ENCODE data around the gene DNM1L. TPM values are rescaled to one million over a fixed set of nuclear protein-coding genes. Genes with fewer than 3 reads are reported as not detected.

DNM1L gene
- total RNA-seq, 2 experiments from 2014 or later: 67.1 to 68.5 TPM

- POLR2A ChIA-PET: no interaction called here
Observed at GRCh38 chr12:32734952-32735351, 55.9 kb downstream of the DNM1L start.

GRCh38 chr12:32736445-32736844 is 57.3 kb downstream of the DNM1L start:
- Mint-ChIP-seq H3K27me3 (no peaks in the 10 kb centered on the region), H3K36me3 (ENCODE audit: low read depth) (peaks cover 37% of the 10 kb centered on the region), H3K9me3 (ENCODE audit: low read depth) (no peaks in the 10 kb centered on the region), H3K27ac (peak overlapping the region; percentile 67), H3K4me1 (peaks cover 8% of the 10 kb centered on the region), H3K4me3 (no peak overlapping the region)
- ChIA-PET CTCF (interaction anchor here (1.6 kb wide), 1 partner anchor 14 kb away, joined by 4 read pairs; no protein-coding TSS in a partner anchor), POLR2A (no interaction called here)
- intact Hi-C loops (cut with DNase I, micrococcal nuclease): no loop called here
- DNase-seq (no peak), ATAC-seq (no peak)

More at GRCh38 chr12:32734952-32735351, 55.9 kb downstream of the DNM1L start:
- intact Hi-C loops (cut with DNase I, micrococcal nuclease): no loop called here
- H3K4me1 Mint-ChIP-seq: peaks cover 8% of the 10 kb centered on the region
- no peaks in the 10 kb centered on the region for H3K27me3 Mint-ChIP-seq
- ATAC-seq (no peak), DNase-seq (no peak)
- no peak overlapping the region for H3K4me3 Mint-ChIP-seq
- CTCF ChIA-PET: interaction anchor here (0.7 kb wide), 1 partner anchor 278 kb away, joined by 3 read pairs; no protein-coding TSS in a partner anchor
- no peaks in the 10 kb centered on the region for H3K9me3 Mint-ChIP-seq (ENCODE audit: low read depth)
- H3K36me3 Mint-ChIP-seq (ENCODE audit: low read depth): peaks cover 34% of the 10 kb centered on the region
- no peak overlapping the region for H3K27ac Mint-ChIP-seq

- peaks cover 36% of the 10 kb centered on the region for H3K36me3 Mint-ChIP-seq (ENCODE audit: low read depth)
- H3K27me3 Mint-ChIP-seq: no peaks in the 10 kb centered on the region
- intact Hi-C loops (cut with DNase I, micrococcal nuclease): no loop called here
- H3K27ac Mint-ChIP-seq: no peak overlapping the region
- ChIA-PET CTCF (interaction anchor here (0.6 to 1.6 kb wide), 4 partner anchors 12 to 1283 kb away, joined by 3 to 4 read pairs (median 3); no protein-coding TSS in a partner anchor), POLR2A (interaction anchor here (0.5 kb wide), 1 partner anchor 19 kb away, joined by 4 read pairs; no protein-coding TSS in a partner anchor)
- H3K9me3 Mint-ChIP-seq (ENCODE audit: low read depth): no peaks in the 10 kb centered on the region
- ATAC-seq: no peak
- H3K4me3 Mint-ChIP-seq: no peak overlapping the region
- peaks cover 8% of the 10 kb centered on the region for H3K4me1 Mint-ChIP-seq
- no peak for DNase-seq
Observed at GRCh38 chr12:32737715-32738114, 58.6 kb downstream of the DNM1L start.

DNA sequence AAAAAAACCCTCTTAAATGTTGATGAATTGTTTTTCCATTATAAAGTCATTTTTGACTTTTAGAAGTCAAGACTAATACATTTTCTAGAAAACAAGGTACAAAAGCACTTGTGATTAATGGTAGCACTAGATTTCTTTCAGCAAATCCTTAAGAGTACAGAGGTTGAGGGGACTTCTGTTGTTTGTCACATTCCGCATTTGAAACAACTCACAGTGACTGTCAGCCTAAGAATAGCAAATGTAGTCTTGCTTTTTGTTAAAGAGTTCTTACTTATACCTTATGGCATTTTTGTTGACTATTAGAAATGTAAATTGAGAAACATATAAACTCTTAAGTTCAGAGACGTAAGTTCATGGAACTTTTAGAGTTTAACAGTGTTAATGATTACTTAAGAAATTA is 60.2 kb downstream of the DNM1L start:
- no peak overlapping the region for H3K4me3 Mint-ChIP-seq
- ChIA-PET CTCF (no interaction called here), POLR2A (no interaction called here)
- intact Hi-C loops (cut with DNase I, micrococcal nuclease): no loop called here
- ATAC-seq (no peak), DNase-seq (no peak)
- no peak overlapping the region for H3K27ac Mint-ChIP-seq
- peaks cover 13% of the 10 kb centered on the region for H3K4me1 Mint-ChIP-seq
- no peaks in the 10 kb centered on the region for H3K27me3 Mint-ChIP-seq
- H3K9me3 Mint-ChIP-seq (ENCODE audit: low read depth): no peaks in the 10 kb centered on the region
- peaks cover 40% of the 10 kb centered on the region for H3K36me3 Mint-ChIP-seq (ENCODE audit: low read depth)

GRCh38 chr12:32742133-32742532 is 63.0 kb downstream of the DNM1L start:
- intact Hi-C loops (cut with DNase I, micrococcal nuclease): loop anchor here in 1 of 2 experiments (5.0 kb wide), 1 partner anchor 60 kb away; no protein-coding TSS in a partner anchor
- peaks cover 46% of the 10 kb centered on the region for H3K36me3 Mint-ChIP-seq (ENCODE audit: low read depth)
- no peak overlapping the region for H3K27ac Mint-ChIP-seq
- peaks cover 18% of the 10 kb centered on the region for H3K4me1 Mint-ChIP-seq
- no peaks in the 10 kb centered on the region for H3K9me3 Mint-ChIP-seq (ENCODE audit: low read depth)
- DNase-seq: no peak
- ATAC-seq: no peak
- no peak overlapping the region for H3K4me3 Mint-ChIP-seq
- POLR2A ChIA-PET: no interaction called here
- H3K27me3 Mint-ChIP-seq: no peaks in the 10 kb centered on the region
- CTCF ChIA-PET: interaction anchor here (0.6 to 3.0 kb wide), 2 partner anchors 13 to 679 kb away, joined by 3 to 12 read pairs; partner anchors contain the start of gene YARS2

- ChIA-PET POLR2A (interaction anchor here (0.6 kb wide), 1 partner anchor 12 kb away, joined by 3 read pairs; the partner anchor contains the start of gene YARS2), CTCF (interaction anchor here (3.0 to 3.1 kb wide), 2 partner anchors 12 kb away, joined by 12 to 15 read pairs; partner anchors contain the start of gene YARS2)
- Mint-ChIP-seq H3K36me3 (ENCODE audit: low read depth) (peaks cover 47% of the 10 kb centered on the region), H3K4me3 (no peak overlapping the region), H3K9me3 (ENCODE audit: low read depth) (no peaks in the 10 kb centered on the region), H3K4me1 (peaks cover 16% of the 10 kb centered on the region), H3K27ac (no peak overlapping the region), H3K27me3 (no peaks in the 10 kb centered on the region)
- intact Hi-C loops (cut with DNase I, micrococcal nuclease): loop anchor here in 1 of 2 experiments (5.0 kb wide), 1 partner anchor 61 kb away; no protein-coding TSS in a partner anchor
- DNase-seq: no peak
- ATAC-seq: peak; percentile 47
Observed at GRCh38 chr12:32743264-32743663, 64.2 kb downstream of the DNM1L start.

DNA sequence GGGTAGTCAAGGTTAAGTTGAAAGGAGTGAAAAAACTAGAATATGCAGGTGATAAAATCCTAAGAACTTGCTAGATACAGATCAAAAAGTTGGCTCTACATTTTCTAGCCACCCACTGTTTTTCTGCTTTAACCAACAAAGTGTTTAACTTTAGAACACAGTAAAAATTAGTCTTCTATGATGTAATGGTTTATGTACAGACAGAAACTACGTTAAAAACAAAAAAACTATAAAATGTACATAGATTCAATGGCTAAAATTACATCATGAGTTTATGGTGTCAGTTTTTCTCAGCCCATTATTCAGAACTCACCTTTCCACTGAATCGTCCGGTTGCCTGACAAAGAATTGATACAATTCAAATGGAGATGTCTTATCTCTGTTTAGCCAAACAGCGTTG is 74.5 kb downstream of the DNM1L start:
- Mint-ChIP-seq H3K36me3 (ENCODE audit: low read depth) (peaks cover 29% of the 10 kb centered on the region), H3K27ac (peak overlapping the region; percentile 95)
- no peak for ATAC-seq

GRCh38 chr12:32754111-32754510 is 75.0 kb downstream of the DNM1L start:
- Mint-ChIP-seq H3K9me3 (ENCODE audit: low read depth) (no peaks in the 10 kb centered on the region), H3K27ac (peak overlapping the region; percentile 95), H3K27me3 (no peaks in the 10 kb centered on the region), H3K36me3 (ENCODE audit: low read depth) (peaks cover 26% of the 10 kb centered on the region), H3K4me3 (peak overlapping the region; percentile 88), H3K4me1 (peaks cover 20% of the 10 kb centered on the region)
- ChIA-PET POLR2A (interaction anchor here (0.6 to 0.7 kb wide), 2 partner anchors 9 to 952 kb away, joined by 3 to 6 read pairs; no protein-coding TSS in a partner anchor), CTCF (interaction anchor here (1.1 to 3.9 kb wide), 4 partner anchors 12 to 1267 kb away, joined by 3 to 56 read pairs (median 16); partner anchors contain the start of gene ALG10)
- intact Hi-C loops (cut with DNase I, micrococcal nuclease): loop anchor here (5.0 to 10.0 kb wide), 2 partner anchors 1009 to 1097 kb away; partner anchors contain the start of gene ETFBKMT (in 1 of the 2)
- ATAC-seq: no peak
- no peak for DNase-seq

More for the DNA sequence above, 74.5 kb downstream of the DNM1L start:
- Mint-ChIP-seq H3K4me3 (peak overlapping the region; percentile 88), H3K4me1 (peaks cover 20% of the 10 kb centered on the region), H3K9me3 (ENCODE audit: low read depth) (no peaks in the 10 kb centered on the region), H3K27me3 (no peaks in the 10 kb centered on the region)
- intact Hi-C loops (cut with DNase I, micrococcal nuclease): loop anchor here (5.0 to 10.0 kb wide), 2 partner anchors 1009 to 1096 kb away; partner anchors contain the start of gene ETFBKMT (in 1 of the 2)
- DNase-seq: no peak
- ChIA-PET CTCF (interaction anchor here (3.1 to 3.6 kb wide), 2 partner anchors 12 to 1268 kb away, joined by 12 to 56 read pairs; partner anchors contain the start of gene ALG10), POLR2A (no interaction called here)

- Mint-ChIP-seq H3K27me3 (no peaks in the 10 kb centered on the region), H3K4me1 (peaks cover 20% of the 10 kb centered on the region), H3K27ac (peak overlapping the region; percentile 95), H3K36me3 (ENCODE audit: low read depth) (peaks cover 23% of the 10 kb centered on the region), H3K4me3 (peak overlapping the region; percentile 88), H3K9me3 (ENCODE audit: low read depth) (no peaks in the 10 kb centered on the region)
- CTCF ChIA-PET: interaction anchor here (0.5 to 3.9 kb wide), 34 partner anchors 10 to 1285 kb away, joined by 3 to 56 read pairs (median 4); partner anchors contain the start of genes ALG10 and DNM1L
- POLR2A ChIA-PET: interaction anchor here (0.6 to 1.0 kb wide), 5 partner anchors 9 to 1267 kb away, joined by 3 to 7 read pairs (median 3); no protein-coding TSS in a partner anchor
- ATAC-seq: peak; percentile 59
- intact Hi-C loops (cut with DNase I, micrococcal nuclease): loop anchor here (1.0 to 10.0 kb wide), 7 partner anchors 76 to 1462 kb away; partner anchors contain the start of genes ALG10 (in 2 of the 2) and DNM1L (in 2 of the 2)
- peak; percentile 85 for DNase-seq
Observed at GRCh38 chr12:32755051-32755653, 76.1 kb downstream of the DNM1L start.

GRCh38 chr12:32755654-32756475 is 76.8 kb downstream of the DNM1L start, which contains the start of gene YARS2:
Gene YARS2, minus strand, starts transcription at chr12:32755897. Its CDS starts 23 bp downstream, at chr12:32755874.
- H3K4me3 Mint-ChIP-seq: peak within 1 kb of the TSS; percentile 88
- peaks cover 20% of the 10 kb centered on the region for H3K4me1 Mint-ChIP-seq
- H3K27me3 Mint-ChIP-seq: no peaks in the 10 kb centered on the region
- no peaks in the 10 kb centered on the region for H3K9me3 Mint-ChIP-seq (ENCODE audit: low read depth)
- peak within 1 kb of the TSS; percentile 95 for H3K27ac Mint-ChIP-seq
- ATAC-seq (peak; percentile 92), DNase-seq (peak; percentile 92)
- intact Hi-C loops (cut with DNase I, micrococcal nuclease): loop anchor here (1.0 to 10.0 kb wide), 10 partner anchors 77 to 1462 kb away; partner anchors contain the start of genes ALG10 (in 2 of the 2) and DNM1L (in 2 of the 2)
- H3K36me3 Mint-ChIP-seq (ENCODE audit: low read depth): peaks cover 18% of the 10 kb centered on the region
- ChIA-PET POLR2A (interaction anchor here (0.6 to 1.0 kb wide), 6 partner anchors 10 to 1266 kb away, joined by 3 to 7 read pairs (median 3); partner anchors contain the start of gene ETFBKMT), CTCF (interaction anchor here (0.5 to 3.9 kb wide), 34 partner anchors 11 to 1278 kb away, joined by 3 to 56 read pairs (median 4); partner anchors contain the start of genes ALG10 and DNM1L)
